ENCODE data around the gene POLR1E.
A peak's percentile ranks its signal among the peaks of the same experiment; 100 is the strongest.

DNA sequence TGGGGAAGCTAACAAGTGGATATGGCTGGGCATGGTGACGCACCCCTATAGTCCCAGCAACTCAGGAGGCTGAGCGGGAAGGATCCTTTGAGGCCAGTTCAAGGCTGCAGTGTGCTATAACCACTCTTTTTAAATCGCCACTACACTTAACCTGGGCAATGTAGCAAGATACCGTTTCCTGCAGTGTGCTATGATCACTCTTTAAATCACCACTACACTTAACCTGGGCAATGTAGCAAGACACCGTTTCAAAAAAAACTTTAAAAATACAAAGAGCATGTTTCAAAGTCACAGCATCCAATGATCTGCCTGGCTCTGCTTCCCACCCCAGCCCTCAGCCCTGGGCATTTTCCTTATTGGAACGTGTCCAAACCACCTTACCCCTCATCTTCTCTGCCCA, 48.7 kb upstream of the POLR1E start:
- TF ChIP-seq RELA (CRISPR knock-in tag; IDR thresholded peaks at IDR 0.05; ENCODE audit: borderline replicate concordance) (no peak), ZBTB21 (CRISPR knock-in tag; IDR thresholded peaks at IDR 0.05; ENCODE audit: borderline replicate concordance) (no peak), CREB1 (CRISPR knock-in tag; IDR thresholded peaks at IDR 0.05) (no peak), SP1 (CRISPR knock-in tag; conservative IDR thresholded peaks at IDR 0.05) (no peak), ZNF121 (CRISPR knock-in tag; IDR thresholded peaks at IDR 0.05) (peak; percentile 89), FOXP1 (CRISPR knock-in tag; IDR thresholded peaks at IDR 0.05; ENCODE audit: borderline replicate concordance) (no peak)
- TF ChIP-seq, protein P1, sequence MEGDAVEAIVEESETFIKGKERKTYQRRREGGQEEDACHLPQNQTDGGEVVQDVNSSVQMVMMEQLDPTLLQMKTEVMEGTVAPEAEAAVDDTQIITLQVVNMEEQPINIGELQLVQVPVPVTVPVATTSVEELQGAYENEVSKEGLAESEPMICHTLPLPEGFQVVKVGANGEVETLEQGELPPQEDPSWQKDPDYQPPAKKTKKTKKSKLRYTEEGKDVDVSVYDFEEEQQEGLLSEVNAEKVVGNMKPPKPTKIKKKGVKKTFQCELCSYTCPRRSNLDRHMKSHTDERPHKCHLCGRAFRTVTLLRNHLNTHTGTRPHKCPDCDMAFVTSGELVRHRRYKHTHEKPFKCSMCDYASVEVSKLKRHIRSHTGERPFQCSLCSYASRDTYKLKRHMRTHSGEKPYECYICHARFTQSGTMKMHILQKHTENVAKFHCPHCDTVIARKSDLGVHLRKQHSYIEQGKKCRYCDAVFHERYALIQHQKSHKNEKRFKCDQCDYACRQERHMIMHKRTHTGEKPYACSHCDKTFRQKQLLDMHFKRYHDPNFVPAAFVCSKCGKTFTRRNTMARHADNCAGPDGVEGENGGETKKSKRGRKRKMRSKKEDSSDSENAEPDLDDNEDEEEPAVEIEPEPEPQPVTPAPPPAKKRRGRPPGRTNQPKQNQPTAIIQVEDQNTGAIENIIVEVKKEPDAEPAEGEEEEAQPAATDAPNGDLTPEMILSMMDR (IDR thresholded peaks at IDR 0.05) = no peak
- TF ChIP-seq, protein P2, sequence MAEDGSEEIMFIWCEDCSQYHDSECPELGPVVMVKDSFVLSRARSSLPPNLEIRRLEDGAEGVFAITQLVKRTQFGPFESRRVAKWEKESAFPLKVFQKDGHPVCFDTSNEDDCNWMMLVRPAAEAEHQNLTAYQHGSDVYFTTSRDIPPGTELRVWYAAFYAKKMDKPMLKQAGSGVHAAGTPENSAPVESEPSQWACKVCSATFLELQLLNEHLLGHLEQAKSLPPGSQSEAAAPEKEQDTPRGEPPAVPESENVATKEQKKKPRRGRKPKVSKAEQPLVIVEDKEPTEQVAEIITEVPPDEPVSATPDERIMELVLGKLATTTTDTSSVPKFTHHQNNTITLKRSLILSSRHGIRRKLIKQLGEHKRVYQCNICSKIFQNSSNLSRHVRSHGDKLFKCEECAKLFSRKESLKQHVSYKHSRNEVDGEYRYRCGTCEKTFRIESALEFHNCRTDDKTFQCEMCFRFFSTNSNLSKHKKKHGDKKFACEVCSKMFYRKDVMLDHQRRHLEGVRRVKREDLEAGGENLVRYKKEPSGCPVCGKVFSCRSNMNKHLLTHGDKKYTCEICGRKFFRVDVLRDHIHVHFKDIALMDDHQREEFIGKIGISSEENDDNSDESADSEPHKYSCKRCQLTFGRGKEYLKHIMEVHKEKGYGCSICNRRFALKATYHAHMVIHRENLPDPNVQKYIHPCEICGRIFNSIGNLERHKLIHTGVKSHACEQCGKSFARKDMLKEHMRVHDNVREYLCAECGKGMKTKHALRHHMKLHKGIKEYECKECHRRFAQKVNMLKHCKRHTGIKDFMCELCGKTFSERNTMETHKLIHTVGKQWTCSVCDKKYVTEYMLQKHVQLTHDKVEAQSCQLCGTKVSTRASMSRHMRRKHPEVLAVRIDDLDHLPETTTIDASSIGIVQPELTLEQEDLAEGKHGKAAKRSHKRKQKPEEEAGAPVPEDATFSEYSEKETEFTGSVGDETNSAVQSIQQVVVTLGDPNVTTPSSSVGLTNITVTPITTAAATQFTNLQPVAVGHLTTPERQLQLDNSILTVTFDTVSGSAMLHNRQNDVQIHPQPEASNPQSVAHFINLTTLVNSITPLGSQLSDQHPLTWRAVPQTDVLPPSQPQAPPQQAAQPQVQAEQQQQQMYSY (CRISPR knock-in tag; IDR thresholded peaks at IDR 0.05) = no peak
- TF ChIP-seq, protein P3, sequence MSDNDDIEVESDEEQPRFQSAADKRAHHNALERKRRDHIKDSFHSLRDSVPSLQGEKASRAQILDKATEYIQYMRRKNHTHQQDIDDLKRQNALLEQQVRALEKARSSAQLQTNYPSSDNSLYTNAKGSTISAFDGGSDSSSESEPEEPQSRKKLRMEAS (CRISPR knock-in tag; IDR thresholded peaks at IDR 0.05) = no peak

All from WTC11 (cell line).